Esophagus squamous epithelium (tissue), 4 donors: Measurements from ENCODE around the gene ESRRB.

ENCODE experiments used
- CTCF ChIP-seq, 6 experiments: fragments of 450-650 bp in 4 of 6; fragments of 200-600 bp in 2 of 6; sonication (generic) in 2 of 6; IDR thresholded peaks; one replicate each; pipeline ENCODE4 v1.5.1; 2016 to 2019; ENCODE audit warnings: antibody characterized with exemption in 6 of 6, mild to moderate bottlenecking in 4 of 6, moderate library complexity in 4 of 6
- POLR2A ChIP-seq, 4 donors: fragments of 450-650 bp; IDR thresholded peaks; one replicate each; pipeline ENCODE4 v1.6.1; 2017; ENCODE audit warnings: antibody characterized with exemption in 4 of 4, mild to moderate bottlenecking in 4 of 4, moderate library complexity in 3 of 4

GRCh38 chr14:76394569-76394968, 18.6 kb downstream of the ESRRB start:
- TF ChIP-seq CTCF (IDR thresholded peaks at IDR 0.05) (no peak), POLR2A (IDR thresholded peaks at IDR 0.05) (no peak)
